ENCODE results near the gene ART5.
"Not testable (repeated sequence)": the region's sequence is repeated elsewhere in the genome, so short reads cannot be mapped to it uniquely, and the experiment has no call there.

The ART5 gene

DNA sequence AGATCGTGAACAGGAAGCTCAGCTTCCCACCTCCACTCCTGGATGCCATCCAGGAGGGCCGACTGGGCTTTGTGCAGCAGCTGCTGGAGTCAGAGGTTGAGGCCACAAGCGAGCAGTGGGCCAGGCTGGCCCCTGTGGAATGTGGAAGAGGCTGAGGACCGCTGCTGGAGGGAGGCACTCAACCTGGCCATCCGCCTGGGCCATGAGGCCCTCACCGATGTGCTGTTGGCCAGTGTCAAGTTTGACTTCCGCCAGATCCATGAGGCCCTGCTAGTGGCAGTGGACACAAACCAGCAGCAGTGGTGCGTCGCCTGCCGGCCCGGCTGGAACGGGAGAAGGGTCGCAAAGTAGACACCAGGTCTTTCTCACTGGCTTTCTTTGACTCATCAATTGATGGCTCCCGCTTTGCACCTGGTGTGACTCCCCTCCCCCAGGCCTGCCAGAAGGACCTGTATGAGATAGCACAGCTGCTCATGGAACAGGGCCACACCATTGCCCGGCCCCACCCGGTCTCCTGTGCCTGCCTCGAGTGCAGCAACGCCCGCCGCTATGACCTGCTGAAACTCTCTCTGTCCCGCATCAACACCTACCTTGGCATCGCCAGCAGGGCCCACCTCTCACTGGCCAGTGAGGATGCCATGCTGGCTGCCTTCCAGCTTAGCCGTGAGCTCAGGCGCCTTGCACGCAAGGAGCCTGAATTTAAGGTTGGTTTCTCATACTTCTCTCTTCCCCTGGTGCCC is 24.9 kb downstream of the ART5 start:
- no peak for DNase-seq

DNA sequence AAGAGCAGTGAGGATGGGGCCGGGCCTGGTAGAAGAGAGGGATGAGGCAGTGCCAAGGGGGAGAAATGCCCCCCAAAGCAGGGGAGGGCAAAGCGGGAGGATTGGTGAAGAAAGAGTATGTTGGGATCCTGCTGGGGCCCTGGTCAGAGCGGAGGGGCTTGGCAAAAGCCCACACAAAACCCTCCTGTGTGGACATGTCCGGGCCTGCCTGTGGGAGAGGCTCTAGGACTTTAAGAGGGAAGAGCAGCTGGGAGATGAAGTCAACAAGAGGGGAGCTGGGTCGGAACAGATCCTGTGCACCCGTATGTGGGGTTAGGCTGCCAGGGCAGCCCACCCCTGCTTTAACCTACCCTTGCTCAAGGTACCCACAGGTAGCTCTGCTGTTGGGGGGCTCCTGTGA is 25.8 kb downstream of the ART5 start:
- no peak for DNase-seq

DNA sequence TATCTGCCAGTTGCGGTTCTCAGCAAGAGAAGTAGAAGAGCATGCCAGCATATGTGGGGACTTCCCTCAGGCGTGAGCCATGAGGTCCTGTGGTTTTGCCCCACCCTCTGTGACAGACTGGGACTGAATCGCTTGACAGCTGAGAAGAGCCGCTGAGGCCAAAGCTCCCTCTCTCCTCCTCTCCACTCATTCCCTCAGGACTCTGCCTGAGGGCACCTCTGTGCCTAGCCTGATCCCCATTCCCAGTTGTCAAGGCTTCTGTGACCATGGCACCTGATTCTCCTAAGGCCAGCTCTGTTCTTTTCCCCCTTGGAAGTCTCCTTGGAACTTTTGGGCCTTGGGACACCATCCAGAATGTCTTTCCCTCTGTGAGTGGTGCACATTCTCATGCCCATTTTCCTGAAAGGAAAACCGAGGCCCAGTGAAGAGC is 27.0 kb downstream of the ART5 start:
- no peak for DNase-seq

DNA sequence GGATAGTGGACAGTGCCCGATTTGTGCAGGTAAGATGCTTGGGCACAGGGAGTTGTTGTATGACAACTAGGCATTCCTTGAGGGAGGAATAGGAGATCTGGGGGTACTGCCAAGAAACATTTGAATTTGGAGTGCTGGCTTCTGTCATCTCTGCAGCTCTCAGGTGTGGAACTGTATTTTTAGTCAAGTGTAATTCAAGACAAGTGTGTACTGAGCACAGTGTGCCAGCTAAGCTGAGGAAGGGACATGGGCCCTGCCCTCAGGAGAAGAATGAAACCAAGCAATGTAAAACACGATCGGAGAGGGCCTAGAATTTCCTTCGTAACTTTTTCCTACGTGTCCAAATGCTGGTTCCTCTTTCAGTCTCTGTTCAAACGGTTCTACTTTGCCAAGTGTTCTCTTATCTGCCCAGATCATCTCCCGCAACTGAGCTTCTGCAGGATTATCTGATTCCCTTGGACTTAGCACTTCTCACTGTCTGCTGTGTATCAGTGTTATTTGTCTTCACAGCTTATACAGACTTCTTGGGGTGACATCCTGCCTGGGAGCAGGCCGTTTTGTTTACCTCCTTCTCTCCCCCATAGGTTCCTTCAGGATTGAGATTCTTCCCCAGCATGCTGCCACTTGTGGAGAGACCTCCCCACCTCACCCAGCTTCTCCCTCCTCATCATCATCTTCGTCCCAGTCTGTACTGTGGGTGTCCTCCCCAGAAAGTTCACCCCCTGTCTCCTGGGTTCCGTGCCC is 27.6 kb downstream of the ART5 start:
- no peak for DNase-seq

DNA sequence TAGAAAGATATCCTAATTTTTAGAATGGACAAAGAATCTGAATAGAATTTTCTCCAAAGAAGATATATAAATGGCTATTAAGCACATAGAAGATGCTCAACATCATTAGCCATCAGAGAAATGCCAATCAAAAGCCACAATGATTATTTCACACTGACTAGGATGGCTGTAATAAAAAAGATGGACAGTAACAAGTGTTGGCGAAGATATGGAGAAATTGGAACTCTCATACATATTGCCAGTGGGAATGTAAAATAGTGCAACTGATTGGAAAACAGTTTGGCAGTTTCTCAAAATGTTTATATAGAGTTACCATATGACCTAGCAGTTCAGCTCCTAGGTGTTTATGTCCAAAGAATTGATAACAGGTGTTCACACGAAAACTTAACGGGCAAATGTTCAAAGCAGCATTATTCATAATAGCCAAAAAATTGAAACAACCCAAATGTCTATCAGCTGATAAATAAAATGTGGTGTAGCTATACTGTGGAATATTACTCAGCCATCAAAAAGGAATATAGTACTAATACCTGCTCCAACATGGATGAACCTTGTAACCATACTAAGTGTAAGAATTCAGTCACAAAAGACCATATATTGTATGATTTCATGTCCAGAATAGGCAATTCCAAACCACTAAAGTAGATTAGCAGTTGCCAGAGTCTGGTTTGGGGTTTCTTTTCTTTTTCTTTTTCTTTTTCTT is 29.7 kb downstream of the ART5 start:
- DNase-seq = no peak

DNA sequence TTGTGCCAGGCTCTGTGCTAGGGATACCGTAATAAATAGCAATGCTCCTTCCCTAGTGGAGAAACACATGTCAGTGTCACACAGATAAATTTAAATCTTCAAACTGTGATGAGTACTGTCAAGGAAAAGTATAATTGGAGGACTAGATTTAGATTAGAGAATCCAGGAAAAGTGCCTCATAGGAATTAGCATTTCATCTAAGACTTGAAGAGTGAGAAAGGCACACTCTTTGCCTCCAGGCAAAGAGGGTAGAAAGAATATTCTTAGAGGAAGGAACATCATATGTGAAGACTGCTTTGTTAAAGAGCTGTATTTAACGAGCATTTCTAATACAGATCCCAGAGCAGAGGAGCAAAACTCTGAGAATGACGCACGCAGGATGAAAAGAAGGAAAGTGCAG is 30.9 kb downstream of the ART5 start:
- no peak for DNase-seq

DNA sequence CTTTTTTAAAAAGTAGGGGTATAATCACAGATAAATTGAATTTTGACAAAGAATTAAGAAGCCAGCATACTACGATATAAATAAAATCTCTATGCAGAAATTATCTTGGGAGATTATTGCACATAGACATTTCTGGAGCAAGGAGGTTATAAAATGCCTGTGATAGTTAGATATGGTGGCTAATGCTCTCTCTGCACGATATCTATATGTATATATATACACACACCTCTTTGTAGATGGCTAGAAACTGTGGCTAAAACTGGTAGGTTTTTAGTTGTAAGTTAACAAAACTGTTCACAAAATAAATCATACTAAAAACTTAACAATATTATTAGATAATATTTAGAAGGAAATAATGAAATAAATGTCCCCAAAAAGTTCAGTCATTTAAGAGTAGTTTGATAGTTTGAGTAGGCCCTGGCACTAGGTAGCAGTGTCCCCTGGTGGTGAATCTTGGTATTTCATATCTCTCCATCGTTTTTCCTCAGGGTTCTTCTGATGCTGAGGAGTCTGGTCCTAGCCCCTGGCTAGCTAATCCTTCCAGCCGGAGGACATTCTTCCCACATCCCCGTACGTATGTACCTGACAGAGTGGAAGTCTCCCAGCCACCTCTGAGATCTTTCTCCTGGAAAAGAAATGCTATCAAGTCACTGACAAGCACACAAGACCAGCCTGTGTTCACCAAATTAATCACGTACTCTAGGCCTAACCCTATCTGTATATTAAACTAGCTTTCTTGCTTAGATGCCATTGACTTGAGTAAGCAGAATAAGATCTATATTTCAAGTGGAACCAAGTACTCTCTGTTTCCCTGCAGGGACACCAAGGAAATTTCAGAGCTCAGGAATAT is 32.2 kb downstream of the ART5 start:
- DNase-seq = peak in 1 of 2 experiments; percentile 17

DNA sequence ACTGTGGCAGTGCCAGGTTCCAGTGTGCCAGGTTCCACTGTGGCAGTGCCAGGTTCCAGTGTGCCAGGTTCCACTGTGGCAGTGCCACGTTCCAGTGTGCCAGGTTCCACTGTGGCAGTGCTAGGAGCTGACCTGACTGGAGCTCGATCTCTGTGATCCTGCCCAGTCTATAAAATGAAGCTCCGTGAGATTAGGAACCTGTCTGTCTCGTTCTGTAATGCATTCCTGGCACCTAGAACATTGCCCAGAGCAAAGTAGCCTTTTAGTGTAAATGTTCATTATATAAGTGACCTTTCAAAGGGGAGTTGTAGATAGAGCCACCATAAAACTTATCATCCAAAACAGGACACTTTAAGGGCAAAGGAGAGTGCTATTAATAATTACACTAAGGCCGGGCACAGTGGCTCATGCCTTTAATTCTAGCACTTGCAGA is 36.0 kb downstream of the ART5 start:
- DNase-seq = no peak

DNA sequence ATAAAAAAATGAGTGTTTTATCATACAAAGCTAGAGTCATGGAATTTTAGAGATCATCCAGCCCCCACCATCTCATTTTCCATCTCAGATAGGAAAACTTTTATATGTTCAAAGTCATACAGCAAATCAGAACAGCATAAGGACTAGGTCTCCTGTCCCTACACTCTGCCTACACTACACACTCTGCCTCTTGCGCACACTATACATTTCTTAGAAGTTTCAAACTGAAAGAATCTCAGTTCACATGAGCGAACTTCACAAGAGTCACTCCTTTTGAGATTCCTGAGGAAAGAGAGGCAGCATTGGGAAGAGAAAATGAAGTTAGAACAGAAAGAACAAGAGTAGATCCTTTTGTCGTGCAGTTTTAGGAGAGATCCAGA is 36.5 kb downstream of the ART5 start:
- DNase-seq = no peak

DNA sequence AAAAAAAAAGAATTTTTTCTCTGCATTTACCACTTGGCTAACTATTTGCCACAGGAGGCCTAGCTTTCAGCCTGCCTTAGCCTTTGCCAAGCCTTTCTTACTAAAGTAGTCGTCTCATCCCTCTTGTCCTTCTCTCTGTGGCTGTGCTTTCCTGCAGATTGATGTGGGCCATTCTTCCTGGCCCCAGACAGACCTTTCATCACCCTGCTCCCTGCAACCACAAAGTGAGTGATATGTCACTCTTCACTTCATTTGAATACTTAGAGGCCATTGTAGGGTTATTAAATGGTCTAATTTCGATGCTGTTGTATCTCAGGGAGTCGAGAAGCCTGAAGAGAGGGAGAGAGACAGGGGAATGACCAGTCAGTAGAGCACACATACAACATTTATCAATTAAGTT is 37.6 kb downstream of the ART5 start:
- DNase-seq = no peak

DNA sequence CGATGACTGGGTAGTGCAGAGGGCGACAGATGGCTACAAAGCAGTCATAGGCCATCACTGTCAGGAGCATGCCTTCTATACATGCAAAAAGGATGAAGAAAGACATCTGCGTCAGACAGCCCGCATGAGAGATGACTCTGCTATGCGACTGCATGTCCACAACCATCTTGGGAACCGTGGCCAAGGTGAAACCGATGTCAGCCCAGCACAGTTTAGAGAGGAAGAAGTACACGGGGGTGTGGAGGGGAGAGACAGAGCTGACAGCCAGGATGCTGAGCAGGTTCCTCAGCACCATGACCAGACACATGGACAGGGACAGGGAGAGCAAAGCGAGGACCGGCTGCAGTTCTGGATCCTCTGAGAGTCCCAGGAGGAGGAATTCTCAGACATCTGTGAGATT is 41.6 kb downstream of the ART5 start:
- DNase-seq = not testable (repeated sequence)

DNA sequence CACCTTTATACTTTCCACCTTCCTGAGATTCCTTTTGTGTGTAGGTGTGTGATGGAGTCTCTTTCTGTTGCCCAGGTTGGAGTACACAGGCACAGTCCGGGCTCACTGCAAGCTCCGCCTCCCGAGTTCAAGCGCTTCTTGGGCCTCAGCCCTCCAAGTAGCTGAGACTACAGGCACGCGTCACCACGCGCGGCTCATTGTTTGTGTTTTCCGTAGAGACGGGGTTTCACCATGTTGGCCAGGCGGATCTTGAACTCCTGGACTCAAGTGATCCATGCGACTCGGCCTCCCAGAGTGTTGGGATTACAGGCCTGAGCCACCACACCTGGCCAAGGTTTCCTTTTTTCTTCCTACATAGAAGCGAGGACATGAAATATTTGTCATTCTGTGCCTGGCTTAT is 44.0 kb downstream of the ART5 start:
- not testable (repeated sequence) for DNase-seq

DNA sequence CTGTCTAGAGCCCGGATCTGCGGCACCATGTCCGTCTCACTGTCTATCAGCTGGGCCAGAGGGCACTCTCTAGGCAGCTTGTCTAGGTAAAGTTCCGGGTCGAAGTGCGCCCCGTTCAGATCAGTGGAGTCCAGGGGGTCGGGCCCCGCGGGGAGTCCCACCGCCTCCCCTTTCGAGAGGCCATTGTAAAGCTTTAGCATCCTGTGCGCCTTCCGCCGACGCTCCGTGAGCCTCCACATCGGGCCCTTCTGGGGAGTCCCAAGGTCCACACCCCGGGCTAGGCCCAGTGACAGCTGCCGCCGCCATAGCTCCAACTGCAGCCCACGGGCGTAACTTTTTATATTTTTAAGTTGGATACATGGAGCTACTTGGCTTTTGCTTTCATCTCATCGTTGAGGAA is 50.5 kb downstream of the ART5 start:
- not testable (repeated sequence) for DNase-seq

DNA sequence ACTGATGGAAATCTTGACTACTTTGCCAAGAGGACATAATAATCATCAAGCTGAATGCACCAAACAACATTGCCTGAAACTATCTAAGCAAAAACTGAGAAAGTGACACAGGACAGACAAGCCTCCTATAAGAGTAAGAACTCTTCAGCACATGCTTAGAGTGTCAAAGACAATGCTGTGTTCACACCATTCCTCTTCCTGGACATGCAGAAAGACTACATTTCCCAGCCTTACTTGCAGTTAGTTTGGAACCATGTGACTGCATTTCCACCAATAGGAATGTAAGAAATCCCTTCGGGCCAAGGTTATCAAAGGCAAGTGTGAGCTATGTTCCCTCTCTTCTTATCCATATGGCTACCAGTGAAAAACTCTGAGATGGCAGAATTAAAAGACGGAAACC is 51.6 kb downstream of the ART5 start:
- DNase-seq = not testable (repeated sequence)

DNA sequence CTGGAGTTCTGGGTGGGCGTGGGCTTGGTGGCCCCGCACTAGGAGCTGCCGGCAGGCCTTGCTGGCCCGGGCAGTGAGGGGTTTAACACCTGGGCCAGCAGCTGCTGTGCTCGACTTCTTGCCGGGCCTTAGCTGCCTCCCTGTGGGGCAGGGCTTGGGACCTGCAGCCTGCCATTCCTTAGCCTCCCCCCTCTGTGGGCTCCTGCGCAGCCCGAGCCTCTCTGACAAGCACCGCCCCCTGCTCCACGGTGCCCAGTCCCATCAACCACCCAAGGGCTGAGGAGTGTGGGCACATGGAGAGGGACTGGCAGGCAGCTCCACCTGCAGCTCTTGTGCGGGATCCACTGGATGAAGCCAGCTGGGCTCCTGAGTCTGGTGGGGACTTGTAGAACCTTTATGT is 53.0 kb downstream of the ART5 start:
- not testable (repeated sequence) for DNase-seq

All from NCI-H2081 (cell line).